ENCODE data around the gene SERPINB13.

DNA sequence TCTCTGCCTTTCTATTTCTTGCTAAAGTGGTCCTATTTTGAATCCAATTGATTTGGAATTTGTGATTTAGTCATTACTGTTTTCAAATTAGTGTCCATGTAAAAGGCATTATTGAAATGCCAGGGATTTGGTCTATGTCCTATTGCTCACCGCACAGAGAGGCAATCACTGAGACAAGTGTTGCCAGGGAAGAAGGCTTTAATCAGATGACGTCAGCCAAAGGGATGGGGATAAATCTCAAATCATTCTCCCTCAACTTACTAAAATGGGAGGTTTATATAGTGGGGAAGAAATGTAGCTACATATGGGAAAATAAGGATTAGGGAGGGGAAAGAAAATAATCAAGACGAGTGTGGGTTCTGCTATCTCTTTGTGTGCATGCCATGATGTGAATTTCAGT lies 35.4 kb upstream of the SERPINB13 start:
- TF ChIP-seq POLR2A (IDR thresholded peaks at IDR 0.05) (no peak), EP300 (IDR thresholded peaks at IDR 0.05; ENCODE audit: low read depth) (no peak), POLR2AphosphoS5 (IDR thresholded peaks at IDR 0.05) (no peak)

Data from transverse colon (tissue), 3 donors.